ENCODE data around the gene POU3F3.
A peak's percentile ranks its signal among the peaks of the same experiment; 100 is the strongest.

POU3F3 gene

DNA sequence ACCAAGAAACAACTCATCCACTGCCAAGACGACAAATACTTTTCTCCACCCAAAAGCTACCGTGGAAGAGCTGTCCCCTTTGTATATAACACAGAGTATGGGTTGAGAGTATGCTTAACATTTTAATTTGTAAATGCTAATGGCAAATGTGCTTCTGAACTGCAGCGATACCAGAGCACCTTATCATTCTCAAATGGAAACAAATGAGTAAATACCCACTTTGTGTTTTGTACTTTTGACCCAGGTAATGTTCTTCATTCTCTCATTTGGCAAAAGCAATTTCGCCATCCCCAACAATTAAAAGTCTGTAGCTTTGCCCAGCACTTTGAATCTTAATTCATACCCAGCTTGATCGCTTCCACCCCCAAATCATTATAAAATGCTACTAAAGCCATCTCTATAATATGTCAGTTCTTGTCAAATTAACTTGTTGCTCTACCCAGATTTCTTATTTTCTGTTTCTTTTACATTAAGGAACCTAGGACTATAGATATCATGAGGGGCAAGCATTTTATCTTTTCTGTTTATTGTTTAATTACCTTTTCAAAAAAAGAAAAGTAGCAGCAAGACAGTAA lies 6.2 kb upstream of the POU3F3 start:
- no peak for DNase-seq

DNA sequence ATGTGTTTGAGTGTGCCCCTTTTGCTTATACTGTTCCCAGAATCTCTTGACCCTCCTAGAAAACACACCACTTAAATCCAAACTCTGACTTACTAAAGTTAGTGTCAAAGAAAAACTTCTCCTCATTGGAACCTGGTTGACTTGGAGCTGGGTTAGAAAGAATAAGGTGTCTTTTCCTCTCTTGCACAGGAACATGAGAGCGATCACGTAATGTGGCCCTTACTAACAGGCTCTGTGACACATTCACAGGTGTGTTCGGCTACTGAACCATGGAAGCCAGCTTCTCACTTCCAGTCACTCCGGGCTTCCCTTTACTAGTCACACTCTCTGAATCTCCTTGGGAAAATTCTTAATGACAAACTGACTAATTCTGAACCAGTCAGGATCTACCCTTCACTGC lies 5.4 kb upstream of the POU3F3 start:
- DNase-seq = no peak

DNA sequence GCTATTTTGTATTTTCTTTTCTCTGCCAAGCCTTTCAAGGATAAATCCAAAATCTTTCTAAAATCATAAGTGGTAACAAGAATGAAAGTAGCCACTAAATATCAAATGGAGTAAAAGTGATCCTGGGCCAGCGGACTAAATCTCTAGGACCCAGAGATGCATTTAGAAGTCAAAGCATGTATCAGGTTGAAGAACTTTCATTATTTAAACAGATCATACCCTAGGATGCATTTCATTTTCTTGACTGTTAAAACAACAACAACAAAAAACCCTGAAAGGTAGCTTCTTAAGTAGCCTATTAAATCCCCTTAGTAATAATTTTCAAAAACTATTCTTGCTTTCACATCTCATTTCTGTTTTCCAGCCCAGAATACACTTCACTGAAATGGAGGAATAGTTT lies 4.8 kb upstream of the POU3F3 start:
- DNase-seq = no peak

GRCh38 chr2:104849618-104850141 lies 4.2 kb upstream of the POU3F3 start:
- peak; percentile 40 to 82 for DNase-seq

DNA sequence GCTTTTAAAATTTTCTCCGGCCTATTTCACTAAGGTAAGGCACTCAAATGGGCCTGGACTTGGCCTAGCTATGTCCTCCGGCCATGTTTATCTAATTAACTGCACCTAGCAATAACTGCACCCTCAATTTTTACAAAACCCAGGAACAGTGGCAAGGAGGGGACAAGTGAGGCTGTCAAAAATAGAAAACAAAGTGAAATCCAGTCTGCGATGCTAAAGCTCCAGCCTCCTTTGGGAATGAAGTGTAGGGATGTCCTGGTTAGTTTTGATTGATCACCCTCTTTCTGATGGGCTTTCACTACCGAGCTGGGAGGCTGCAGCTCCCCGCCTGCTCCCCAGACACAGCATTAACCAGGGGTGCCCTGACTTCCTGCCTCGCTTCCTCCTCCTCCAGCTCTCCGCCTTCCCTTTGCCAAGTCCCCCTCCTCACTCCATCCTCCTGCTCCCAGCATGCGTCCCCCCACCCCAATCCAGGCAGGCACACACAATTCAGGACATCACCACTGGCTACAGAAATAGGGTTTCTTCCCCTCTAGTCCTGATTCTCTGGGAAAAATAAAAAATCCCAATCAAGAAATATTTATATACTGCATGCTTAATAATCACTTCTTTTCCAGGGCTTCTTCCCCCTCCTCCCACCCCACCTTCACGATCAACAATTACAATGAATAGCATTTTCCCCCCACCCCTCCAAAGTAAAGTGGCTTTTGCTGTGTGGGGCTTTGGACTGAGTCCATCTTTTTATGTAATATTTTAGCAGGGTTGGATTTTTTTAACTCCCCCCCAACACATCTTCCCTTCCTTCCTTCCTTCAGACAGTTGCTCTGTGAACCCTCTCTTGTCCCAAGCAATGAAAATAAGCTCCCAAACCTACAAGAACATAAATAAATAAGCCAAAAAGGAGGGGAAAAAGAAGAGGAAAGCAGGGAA lies 3.3 kb upstream of the POU3F3 start:
- DNase-seq = no peak

GRCh38 chr2:104851291-104852089 lies 2.4 kb upstream of the POU3F3 start:
- no peak for DNase-seq

GRCh38 chr2:104852090-104852666 lies 1.7 kb upstream of the POU3F3 start:
- no peak for DNase-seq

- DNase-seq = no peak
These were observed 744 bp downstream of the POU3F3 start for GRCh38 chr2:104854498-104855220.

DNA sequence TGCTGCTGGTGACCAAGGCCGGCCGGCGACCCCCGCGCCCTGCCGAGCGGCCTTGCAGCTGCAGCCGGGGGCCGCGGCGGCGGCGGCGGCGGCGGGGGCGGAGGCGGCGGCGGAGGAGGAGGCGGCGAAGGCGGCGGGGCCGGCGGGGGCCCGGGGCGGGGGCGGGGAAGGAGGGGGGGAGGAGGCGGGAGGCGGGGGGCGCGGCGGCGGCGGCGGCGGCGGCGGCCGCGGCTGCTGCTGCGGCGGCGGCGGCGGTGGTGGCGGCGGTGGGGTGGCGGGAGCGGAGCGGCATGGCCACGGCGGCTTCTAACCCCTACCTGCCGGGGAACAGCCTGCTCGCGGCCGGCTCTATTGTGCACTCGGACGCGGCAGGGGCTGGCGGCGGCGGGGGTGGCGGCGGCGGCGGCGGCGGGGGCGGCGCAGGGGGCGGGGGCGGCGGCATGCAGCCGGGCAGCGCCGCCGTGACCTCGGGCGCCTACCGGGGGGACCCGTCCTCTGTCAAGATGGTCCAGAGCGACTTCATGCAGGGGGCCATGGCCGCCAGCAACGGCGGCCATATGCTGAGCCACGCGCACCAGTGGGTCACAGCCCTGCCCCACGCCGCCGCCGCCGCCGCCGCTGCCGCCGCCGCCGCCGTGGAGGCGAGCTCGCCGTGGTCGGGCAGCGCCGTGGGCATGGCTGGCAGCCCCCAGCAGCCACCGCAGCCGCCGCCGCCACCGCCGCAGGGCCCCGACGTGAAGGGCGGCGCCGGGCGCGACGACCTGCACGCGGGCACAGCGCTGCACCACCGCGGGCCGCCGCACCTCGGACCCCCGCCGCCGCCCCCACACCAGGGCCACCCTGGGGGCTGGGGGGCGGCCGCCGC lies 1.5 kb downstream of the POU3F3 start:
- no peak for DNase-seq

DNA sequence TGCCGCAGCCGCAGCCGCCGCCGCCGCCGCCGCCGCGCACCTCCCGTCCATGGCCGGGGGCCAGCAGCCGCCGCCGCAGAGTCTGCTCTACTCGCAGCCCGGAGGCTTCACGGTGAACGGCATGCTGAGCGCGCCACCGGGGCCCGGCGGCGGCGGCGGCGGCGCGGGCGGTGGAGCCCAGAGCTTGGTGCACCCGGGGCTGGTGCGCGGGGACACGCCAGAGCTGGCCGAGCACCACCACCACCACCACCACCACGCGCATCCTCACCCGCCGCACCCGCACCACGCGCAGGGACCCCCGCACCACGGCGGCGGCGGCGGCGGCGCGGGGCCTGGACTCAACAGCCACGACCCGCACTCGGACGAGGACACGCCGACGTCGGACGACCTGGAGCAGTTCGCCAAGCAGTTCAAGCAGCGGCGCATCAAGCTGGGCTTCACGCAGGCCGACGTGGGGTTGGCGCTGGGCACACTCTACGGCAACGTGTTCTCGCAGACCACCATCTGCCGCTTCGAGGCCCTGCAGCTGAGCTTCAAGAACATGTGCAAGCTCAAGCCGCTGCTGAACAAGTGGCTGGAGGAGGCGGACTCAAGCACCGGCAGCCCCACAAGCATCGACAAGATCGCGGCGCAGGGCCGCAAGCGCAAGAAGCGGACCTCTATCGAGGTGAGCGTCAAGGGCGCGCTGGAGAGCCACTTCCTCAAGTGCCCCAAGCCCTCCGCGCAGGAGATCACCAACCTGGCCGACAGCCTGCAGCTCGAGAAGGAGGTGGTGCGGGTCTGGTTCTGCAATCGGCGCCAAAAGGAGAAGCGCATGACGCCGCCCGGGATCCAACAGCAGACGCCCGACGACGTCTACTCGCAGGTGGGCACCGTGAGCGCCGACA lies 2.4 kb downstream of the POU3F3 start:
- no peak for DNase-seq

DNA sequence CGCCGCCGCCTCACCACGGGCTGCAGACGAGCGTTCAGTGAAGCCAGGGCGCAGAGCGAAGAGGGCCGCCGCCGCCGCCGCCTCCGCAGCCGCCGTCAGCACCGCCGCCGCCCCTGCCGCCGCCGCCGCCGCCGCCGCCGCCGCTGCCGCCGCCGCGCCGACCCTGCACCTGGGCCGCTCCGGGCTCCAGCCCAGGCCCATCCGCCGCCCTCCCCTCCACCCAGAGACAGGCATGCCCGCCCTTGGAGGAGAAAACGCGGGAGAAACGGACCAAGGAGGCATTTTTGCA lies 3.0 kb downstream of the POU3F3 start:
- DNase-seq = no peak

- no peak for DNase-seq
These were observed 3.5 kb downstream of the POU3F3 start for GRCh38 chr2:104857262-104858005.

- no peak for DNase-seq
These were observed 4.4 kb downstream of the POU3F3 start for GRCh38 chr2:104858006-104858978.

GRCh38 chr2:104859291-104859765 lies 5.4 kb downstream of the POU3F3 start:
- DNase-seq = no peak

DNA sequence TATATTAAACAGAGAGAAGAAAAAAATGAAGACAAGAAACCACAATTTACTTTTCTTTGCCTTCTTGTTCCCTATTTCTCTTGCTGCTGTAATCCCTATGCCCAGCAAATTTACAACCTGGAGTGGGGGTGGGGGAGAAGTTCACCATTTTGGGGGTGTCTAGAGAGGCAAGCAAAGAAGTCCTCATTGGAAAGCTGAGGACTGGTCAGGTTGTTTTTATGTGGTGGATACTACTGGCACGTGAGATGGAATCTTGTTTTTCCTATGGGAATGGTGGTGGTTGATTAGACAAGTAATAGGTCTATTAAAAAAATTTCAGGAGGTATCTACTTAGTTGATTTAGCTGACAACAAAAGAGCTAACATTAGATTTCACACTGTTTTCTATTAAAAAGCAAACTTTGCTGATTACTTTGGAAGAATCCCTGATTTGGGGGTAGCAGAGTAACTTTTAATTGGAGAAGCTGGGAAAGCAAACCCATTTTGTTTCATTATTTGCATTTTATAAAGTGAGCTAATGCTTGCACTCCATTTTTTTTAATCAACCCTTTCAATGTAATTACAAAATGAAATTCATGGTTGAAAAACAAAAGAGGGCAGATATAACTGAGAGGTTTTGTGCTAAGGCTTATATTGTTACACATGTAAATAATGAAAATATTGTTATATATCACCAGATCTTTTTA lies 6.0 kb downstream of the POU3F3 start:
- no peak for DNase-seq

DNA sequence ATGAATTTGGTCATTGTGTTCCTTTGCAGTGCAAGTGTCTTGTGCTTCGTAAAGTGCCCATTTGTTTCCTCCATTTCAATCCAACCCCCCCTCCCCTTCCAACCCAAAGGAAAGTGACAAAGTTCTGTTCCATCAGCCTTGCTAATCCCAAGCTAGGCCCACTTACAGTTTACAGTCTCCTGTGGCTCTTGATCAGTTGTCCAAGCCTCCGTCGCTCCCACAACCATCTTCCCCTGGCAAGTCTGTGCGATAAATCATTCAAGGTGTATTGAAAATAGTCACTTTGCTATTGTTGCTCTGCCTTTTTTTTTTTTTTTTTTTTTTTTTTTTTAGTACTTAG lies 6.5 kb downstream of the POU3F3 start:
- DNase-seq = no peak

DNA sequence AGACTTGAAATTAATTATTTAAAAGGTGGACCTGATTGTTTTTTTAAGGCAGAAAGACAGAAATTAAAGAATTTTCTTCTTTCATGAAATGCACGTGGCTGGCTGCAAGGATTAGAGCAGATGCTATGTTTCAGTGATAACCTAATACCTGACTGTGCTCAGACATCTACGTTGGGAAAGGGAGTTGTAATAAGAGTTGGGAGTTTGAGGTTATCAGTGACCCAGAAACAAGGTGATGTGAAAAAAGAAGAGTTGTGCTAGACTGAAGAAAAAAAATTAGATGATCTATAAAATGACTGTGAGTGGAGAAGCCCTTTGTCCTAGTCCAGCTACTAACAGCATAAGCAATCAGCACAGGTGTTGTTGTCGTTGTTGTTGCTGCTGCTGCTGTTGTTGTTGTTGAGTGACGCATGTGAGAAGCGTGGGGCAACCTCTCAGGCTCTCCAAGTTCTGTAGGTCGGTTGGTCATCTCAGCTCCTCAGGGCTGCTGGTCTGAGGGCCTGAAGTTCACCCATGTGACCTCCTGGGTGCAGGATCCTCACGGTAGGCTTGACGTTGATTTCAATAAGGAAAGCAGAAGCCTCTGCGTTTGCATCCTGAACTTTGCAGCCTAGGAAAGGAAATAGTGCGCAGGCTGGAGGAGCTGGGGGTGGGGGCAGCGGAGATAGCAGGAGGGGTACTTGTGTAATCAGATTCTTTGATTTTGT lies 7.6 kb downstream of the POU3F3 start:
- DNase-seq = no peak

All from inflammatory macrophage treated with lipopolysaccharide for 1 hour (primary cell).